Smooth muscle cell (in vitro differentiated cells): ENCODE data around the gene PFN2. TPM values are rescaled to one million over a fixed set of nuclear protein-coding genes. Genes with fewer than 3 reads are reported as not detected.
"Not testable (repeated sequence)": the region's sequence is repeated elsewhere in the genome, so short reads cannot be mapped to it uniquely, and the experiment has no call there.

Experiments
- DNase-seq: peaks from one replicate; lab custom pipeline; 2025; ENCODE audit not compliant: unreplicated experiment; lab: John Stamatoyannopoulos, UW
- H2AFZ ChIP-seq: fragments of 200-600 bp; sonication (generic); 2 replicates; pipeline ENCODE4 v1.6.0; 2016; ENCODE audit warnings: antibody characterized with exemption, low read depth, mild to moderate bottlenecking
- H3F3A ChIP-seq: fragments of 200-600 bp; sonication (generic); 2 replicates; pipeline ENCODE4 v1.6.0; 2017; ENCODE audit warnings: antibody characterized with exemption, low read depth
- H3K27ac ChIP-seq: fragments of 200-600 bp; sonication (generic); 2 replicates; pipeline ENCODE4 v1.5.1; 2016; ENCODE audit warnings: low read depth, mild to moderate bottlenecking
- H3K27me3 ChIP-seq: fragments of 200-600 bp; sonication (generic); 2 replicates; pipeline ENCODE4 v1.6.1; 2016; ENCODE audit warnings: low read depth, mild to moderate bottlenecking
- H3K36me3 ChIP-seq: fragments of 200-600 bp; sonication (generic); 2 replicates; pipeline ENCODE4 v1.5.1; 2016; ENCODE audit warnings: low read depth
- H3K4me1 ChIP-seq: fragments of 200-600 bp; sonication (generic); 2 replicates; pipeline ENCODE4 v1.5.1; 2016; ENCODE audit warnings: low read depth
- H3K4me2 ChIP-seq: fragments of 200-600 bp; sonication (generic); 2 replicates; pipeline ENCODE4 v1.6.0; 2016; ENCODE audit warnings: mild to moderate bottlenecking
- H3K4me3 ChIP-seq: fragments of 200-600 bp; sonication (generic); 2 replicates; pipeline ENCODE4 v1.5.1; 2016; ENCODE audit warnings: mild to moderate bottlenecking
- H3K79me2 ChIP-seq: fragments of 200-600 bp; sonication (generic); 2 replicates; pipeline ENCODE4 v1.6.0; 2016; ENCODE audit warnings: low read depth, mild to moderate bottlenecking
- H3K9ac ChIP-seq: fragments of 200-600 bp; sonication (generic); 2 replicates; pipeline ENCODE4 v1.6.0; 2016; ENCODE audit warnings: low read depth
- H3K9me3 ChIP-seq: fragments of 200-600 bp; sonication (generic); replicated peaks from 2 replicates; pipeline ENCODE4 v1.5.1; 2016; ENCODE audit warnings: low read depth
- H4K20me1 ChIP-seq: fragments of 200-600 bp; sonication (generic); 2 replicates; pipeline ENCODE4 v1.6.0; 2016; ENCODE audit warnings: low read depth
- CTCF ChIP-seq: fragments of 200-600 bp; sonication (generic); IDR thresholded peaks from 2 replicates; pipeline ENCODE4 v1.5.1; 2017; ENCODE audit warnings: borderline replicate concordance, mild to moderate bottlenecking, antibody characterized with exemption; ENCODE audit not compliant: insufficient read depth, poor library complexity, severe bottlenecking
- WGBS: methylation state at CpG from one replicate; pipeline ENCODE4 v1.1.7; 2016; ENCODE audit warnings: low lambda C conversion rate; 5-methylcytosine and 5-hydroxymethylcytosine counted together
- polyA plus RNA-seq: library from polyadenylated mRNA; unstranded; fragments of >200 nt; fragmentation: Nextera tagmentation; extraction: Ambion mirVana; gene quantifications from 2 replicates; pipeline ENCODE4 v1.2.1, GENCODE V29; 2016
- total RNA-seq: library from RNA; depleted of rRNA; stranded (reverse); fragments of >200 nt; gene quantifications from 2 replicates; pipeline ENCODE4 v1.2.3, GENCODE V29; 2014

The PFN2 gene
- total and polyA plus RNA-seq, 2 experiments from 2014 or later, result 209 to 265 TPM

GRCh38 chr3:149942409-149942808, 28.3 kb downstream of the PFN2 start:
- Histone ChIP-seq H3K36me3 (no peaks in the 10 kb centered on the region), H4K20me1 (no peaks in the 10 kb centered on the region), H3K4me1 (no peaks in the 10 kb centered on the region), H3K9me3 (no peaks in the 10 kb centered on the region), H3F3A (no peaks in the 10 kb centered on the region), H3K79me2 (no peaks in the 10 kb centered on the region), H3K4me3 (no peak overlapping the region), H2AFZ (no peak overlapping the region), H3K4me2 (no peak overlapping the region), H3K9ac (no peak overlapping the region), H3K27me3 (no peaks in the 10 kb centered on the region), H3K27ac (no peak overlapping the region)
- TF ChIP-seq CTCF, result no peak
- no peak for DNase-seq

GRCh38 chr3:149941946-149942345, 28.7 kb downstream of the PFN2 start:
- no peak for TF ChIP-seq CTCF
- H3K9ac ChIP-seq, result no peak overlapping the region
- H2AFZ ChIP-seq, result no peak overlapping the region
- H3K9me3 ChIP-seq, result no peaks in the 10 kb centered on the region
- no peak for DNase-seq
- H3K36me3 ChIP-seq, result no peaks in the 10 kb centered on the region
- no peak overlapping the region for H3K4me2 ChIP-seq
- H3K4me1 ChIP-seq, result no peaks in the 10 kb centered on the region
- no peaks in the 10 kb centered on the region for H3K27me3 ChIP-seq
- H3F3A ChIP-seq, result no peaks in the 10 kb centered on the region
- no peak overlapping the region for H3K27ac ChIP-seq
- H4K20me1 ChIP-seq, result peaks cover 3% of the 10 kb centered on the region
- WGBS, result 97% methylated on average over 1 of the region's 1 CpG
- no peaks in the 10 kb centered on the region for H3K79me2 ChIP-seq
- H3K4me3 ChIP-seq, result no peak overlapping the region

- no peaks in the 10 kb centered on the region for H3K36me3 ChIP-seq
- no peak for DNase-seq
- WGBS, result 100% methylated on average over 2 of the region's 2 CpGs
- H3K27me3 ChIP-seq, result no peaks in the 10 kb centered on the region
- H3K9me3 ChIP-seq, result no peaks in the 10 kb centered on the region
- no peak overlapping the region for H3K27ac ChIP-seq
- H3K4me1 ChIP-seq, result no peaks in the 10 kb centered on the region
- H3K79me2 ChIP-seq, result no peaks in the 10 kb centered on the region
- no peak overlapping the region for H3K4me3 ChIP-seq
- no peak overlapping the region for H3K9ac ChIP-seq
- no peak overlapping the region for H3K4me2 ChIP-seq
- H2AFZ ChIP-seq, result no peak overlapping the region
- H3F3A ChIP-seq, result no peaks in the 10 kb centered on the region
- TF ChIP-seq CTCF, result no peak
- peaks cover 5% of the 10 kb centered on the region for H4K20me1 ChIP-seq
Observed at GRCh38 chr3:149941186-149941585, 29.5 kb downstream of the PFN2 start.

- not testable (repeated sequence) for DNase-seq
- 95% methylated on average over 3 of the region's 3 CpGs for WGBS
Observed at GRCh38 chr3:149938392-149939055, 32.2 kb downstream of the PFN2 start.

More at GRCh38 chr3:149938392-149939055, 32.2 kb downstream of the PFN2 start:
- H3K4me1 ChIP-seq, H3K9ac ChIP-seq, H3K79me2 ChIP-seq, H3K9me3 ChIP-seq, H3K27me3 ChIP-seq, H3K4me2 ChIP-seq, H2AFZ ChIP-seq, H3F3A ChIP-seq, H3K4me3 ChIP-seq, H3K27ac ChIP-seq, H3K36me3 ChIP-seq: not testable (repeated sequence)
- peaks cover 11% of the 10 kb centered on the region for H4K20me1 ChIP-seq
